Activated CD4-positive, alpha-beta T cell treated with anti-CD3 and anti-CD28 coated beads, Interleukin-2, amount 50 U/mL, for 16 hours (primary cell): ENCODE results near the gene IDUA.
"Not testable (repeated sequence)": the region's sequence is repeated elsewhere in the genome, so short reads cannot be mapped to it uniquely, and the experiment has no call there.

Experiments used
- DNase-seq: peaks from one replicate; pipeline ENCODE4 v3.0.0-alpha.2; 2020

IDUA gene

DNA sequence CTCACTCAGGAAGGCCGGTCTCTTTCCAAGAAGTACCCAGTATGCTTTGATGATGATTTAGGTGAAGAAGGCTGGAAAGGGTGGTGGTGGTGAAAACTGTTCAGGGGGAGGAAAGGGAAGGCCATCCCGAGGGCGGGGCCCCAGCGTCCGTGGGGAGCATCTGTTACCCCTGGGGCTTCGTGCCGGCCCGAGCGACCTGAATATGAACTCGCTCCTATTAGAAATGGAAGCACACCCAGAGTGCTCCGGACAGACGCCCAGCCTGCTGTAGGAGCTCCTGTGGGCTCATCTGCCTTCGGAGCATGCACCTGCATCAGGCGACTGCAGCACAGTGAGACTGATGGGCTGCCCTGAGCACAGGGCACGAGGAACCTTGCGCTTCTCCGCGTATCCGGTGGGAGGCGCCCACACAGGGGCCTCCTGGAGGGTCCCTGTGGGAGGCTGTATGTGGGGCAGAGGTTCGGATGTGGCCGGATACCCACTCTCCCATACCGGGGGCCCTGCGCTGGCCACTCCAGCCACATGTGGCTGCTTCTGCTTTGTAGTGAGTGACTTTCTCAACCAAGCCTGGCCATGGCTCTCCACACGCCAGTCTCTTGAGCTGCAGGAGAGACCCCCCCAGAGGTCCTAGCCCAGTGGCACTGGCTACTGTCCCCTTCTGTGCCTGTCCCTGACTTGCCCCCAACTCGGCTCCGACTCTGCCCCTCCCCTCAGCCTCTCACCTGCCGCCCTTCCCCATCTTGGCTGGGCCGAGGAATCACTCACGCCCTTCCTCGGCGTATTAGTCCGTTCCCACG is 61.3 kb downstream of the IDUA start:
- no peak for DNase-seq

- DNase-seq, result no peak
These were observed 62.1 kb downstream of the IDUA start for GRCh38 chr4:1048773-1049590.

DNA sequence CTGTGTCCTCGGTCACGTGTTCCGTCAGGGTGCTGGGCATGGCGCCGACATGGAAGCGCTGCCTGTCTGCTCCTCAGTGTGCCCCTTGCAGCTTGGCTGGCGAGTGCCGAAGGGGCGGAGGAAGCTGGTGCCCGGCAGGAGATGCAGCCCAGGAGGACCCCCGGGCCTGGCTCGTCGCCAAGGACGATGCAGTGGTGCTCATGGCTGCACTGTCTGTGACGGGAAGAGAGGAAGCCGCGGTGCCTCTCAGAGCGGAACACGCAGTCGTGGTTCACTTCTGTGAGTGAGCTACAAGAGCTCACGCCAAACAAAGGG is 62.7 kb downstream of the IDUA start:
- no peak for DNase-seq

GRCh38 chr4:1050486-1051213 is 63.8 kb downstream of the IDUA start:
- no peak for DNase-seq

GRCh38 chr4:1051472-1051871 is 64.6 kb downstream of the IDUA start:
- no peak for DNase-seq

DNA sequence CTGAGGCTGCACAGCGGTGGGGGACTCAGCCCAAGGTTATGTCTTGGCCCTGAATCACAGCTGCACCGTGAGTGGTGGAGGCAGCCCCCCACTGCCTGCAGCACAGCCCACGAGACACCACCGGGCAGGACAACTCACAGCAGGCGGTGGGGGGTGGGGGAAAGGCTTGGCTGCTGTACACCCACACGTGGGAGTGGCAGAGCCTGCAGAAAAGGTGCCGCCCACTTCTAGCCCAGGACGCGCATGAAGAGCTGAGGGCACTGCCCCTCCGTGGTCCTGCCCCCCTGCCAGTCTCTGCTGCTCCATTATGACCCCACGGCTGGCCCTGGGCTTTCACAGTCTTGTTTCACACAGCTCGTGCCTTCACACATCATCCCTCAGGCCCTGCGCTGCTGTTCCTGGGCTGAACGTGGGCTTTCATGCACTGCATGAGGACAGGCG is 65.4 kb downstream of the IDUA start:
- DNase-seq, result no peak

- no peak for DNase-seq
These were observed 66.3 kb downstream of the IDUA start for GRCh38 chr4:1053080-1053661.

- not testable (repeated sequence) for DNase-seq
These were observed 67.0 kb downstream of the IDUA start for GRCh38 chr4:1053891-1054290.
